ENCODE measurements around the gene HS3ST1.

GRCh38 chr4:11418610-11419009 lies 10.1 kb downstream of the HS3ST1 start:
- TF ChIP-seq CTCF (IDR thresholded peaks at IDR 0.05) (no peak), ZFX (IDR thresholded peaks at IDR 0.05; ENCODE audit: borderline replicate concordance) (no peak)
